KMS-11 (cell line): ENCODE measurements around the gene SLC10A2.

ENCODE experiments used
- H2AFZ ChIP-seq: fragments of 200-600 bp; sonication (generic); 2 replicates; pipeline ENCODE4 v1.6.1; 2016; ENCODE audit warnings: antibody characterized with exemption, mixed run types, low read depth
- H3K27ac ChIP-seq: fragments of 200-600 bp; sonication (generic); 2 replicates; pipeline ENCODE4 v1.6.1; 2016; ENCODE audit warnings: mild to moderate bottlenecking, mixed run types
- H3K27me3 ChIP-seq: fragments of 200-600 bp; sonication (generic); 2 replicates; pipeline ENCODE4 v1.6.1; 2017; ENCODE audit warnings: mild to moderate bottlenecking, low read depth, mixed run types, moderate library complexity; ENCODE audit not compliant: insufficient read depth
- H3K36me3 ChIP-seq: fragments of 200-600 bp; sonication (generic); 2 replicates; pipeline ENCODE4 v1.6.1; 2017; ENCODE audit warnings: mild to moderate bottlenecking, mixed run types; ENCODE audit not compliant: insufficient read depth
- H3K4me1 ChIP-seq: fragments of 200-600 bp; sonication (generic); 2 replicates; pipeline ENCODE4 v1.6.1; 2016; ENCODE audit warnings: mild to moderate bottlenecking, low read depth, mixed run types; ENCODE audit not compliant: poor library complexity, severe bottlenecking
- H3K4me2 ChIP-seq: fragments of 200-600 bp; sonication (generic); 2 replicates; pipeline ENCODE4 v1.7.0; 2016; ENCODE audit warnings: mild to moderate bottlenecking, mixed run types
- H3K4me3 ChIP-seq: fragments of 200-600 bp; sonication (generic); IDR thresholded peaks from 2 replicates; pipeline ENCODE4 v1.6.1; 2017; ENCODE audit warnings: low read depth, low read length, mixed read lengths; ENCODE audit not compliant: insufficient read depth
- H3K79me2 ChIP-seq: fragments of 200-600 bp; sonication (generic); 2 replicates; pipeline ENCODE4 v1.6.1; 2016; ENCODE audit warnings: low read depth, mixed run types; ENCODE audit not compliant: insufficient read depth
- H3K9ac ChIP-seq: fragments of 200-600 bp; sonication (generic); 2 replicates; pipeline ENCODE4 v1.6.1; 2016; ENCODE audit warnings: mild to moderate bottlenecking, mixed run types
- H4K20me1 ChIP-seq: fragments of 200-600 bp; sonication (generic); 2 replicates; pipeline ENCODE4 v1.6.1; 2016; ENCODE audit warnings: mild to moderate bottlenecking, mixed run types; ENCODE audit not compliant: insufficient read depth
- CTCF ChIP-seq: fragments of 200-600 bp; sonication (generic); conservative IDR thresholded peaks from 2 replicates; pipeline ENCODE4 v1.6.1; 2017; ENCODE audit warnings: low read depth, mild to moderate bottlenecking, antibody characterized with exemption, low read length, moderate library complexity, mixed read lengths

SLC10A2 gene

GRCh38 chr13:103078158-103078557, 11.9 kb upstream of the SLC10A2 start:
- Histone ChIP-seq H3K36me3 (no peaks in the 10 kb centered on the region), H3K4me1 (no peaks in the 10 kb centered on the region), H3K79me2 (no peaks in the 10 kb centered on the region), H3K27ac (no peak overlapping the region), H3K27me3 (no peaks in the 10 kb centered on the region), H4K20me1 (no peaks in the 10 kb centered on the region), H3K4me3 (no peak overlapping the region), H3K4me2 (no peak overlapping the region), H3K9ac (no peak overlapping the region), H2AFZ (no peak overlapping the region)
- TF ChIP-seq CTCF, result no peak

- Histone ChIP-seq H3K4me3 (no peak overlapping the region), H4K20me1 (no peaks in the 10 kb centered on the region), H3K27me3 (no peaks in the 10 kb centered on the region), H3K4me1 (no peaks in the 10 kb centered on the region), H3K27ac (no peak overlapping the region), H3K4me2 (no peak overlapping the region), H3K9ac (no peak overlapping the region), H3K36me3 (no peaks in the 10 kb centered on the region), H2AFZ (no peak overlapping the region), H3K79me2 (no peaks in the 10 kb centered on the region)
- no peak for TF ChIP-seq CTCF
These were observed 2.6 kb upstream of the SLC10A2 start for GRCh38 chr13:103068836-103069235.

GRCh38 chr13:103067751-103068555, 1.7 kb upstream of the SLC10A2 start:
- no peak overlapping the region for H2AFZ ChIP-seq
- no peaks in the 10 kb centered on the region for H4K20me1 ChIP-seq
- H3K79me2 ChIP-seq, result no peaks in the 10 kb centered on the region
- H3K27ac ChIP-seq, result no peak overlapping the region
- no peaks in the 10 kb centered on the region for H3K27me3 ChIP-seq
- H3K4me1 ChIP-seq, result no peaks in the 10 kb centered on the region
- no peaks in the 10 kb centered on the region for H3K36me3 ChIP-seq
- no peak overlapping the region for H3K9ac ChIP-seq
- H3K4me3 ChIP-seq, result no peak overlapping the region
- H3K4me2 ChIP-seq, result no peak overlapping the region
- no peak for TF ChIP-seq CTCF

DNA sequence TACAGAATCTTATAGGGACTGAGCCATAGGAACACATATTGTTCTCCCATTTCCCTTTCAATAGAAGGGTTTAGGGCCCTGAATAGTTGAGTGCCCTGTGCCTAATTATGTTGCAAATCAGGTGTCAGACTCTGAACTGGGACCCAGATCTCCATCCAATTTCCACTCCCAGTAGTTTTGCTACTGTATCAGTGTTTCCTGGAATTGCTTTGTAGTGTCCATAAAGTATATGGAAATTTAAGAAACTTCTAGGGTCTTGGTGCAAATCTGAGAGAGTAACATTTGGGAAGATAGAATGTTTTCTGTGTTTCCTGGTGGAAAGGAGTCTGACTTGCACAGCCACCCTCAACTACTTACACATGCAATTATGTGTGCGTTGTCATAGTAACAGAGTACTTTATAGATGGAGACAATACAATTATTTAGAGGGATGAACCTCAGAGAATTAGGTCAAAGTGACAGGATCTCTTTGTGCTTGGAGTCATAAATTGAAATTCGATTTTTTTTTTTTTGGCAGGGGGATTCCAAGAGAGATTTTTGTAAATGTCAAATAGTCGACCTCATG, 646 bp upstream of the SLC10A2 start:
- Histone ChIP-seq H3K4me3 (no peak overlapping the region), H3K27ac (no peak overlapping the region), H3K27me3 (no peaks in the 10 kb centered on the region), H4K20me1 (no peaks in the 10 kb centered on the region), H3K36me3 (no peaks in the 10 kb centered on the region), H2AFZ (no peak overlapping the region), H3K4me2 (no peak overlapping the region), H3K4me1 (no peaks in the 10 kb centered on the region), H3K9ac (no peak overlapping the region), H3K79me2 (no peaks in the 10 kb centered on the region)
- no peak for TF ChIP-seq CTCF
